Fibroblast of lung (primary cell): Measurements from ENCODE around the gene CPNE2.

Experiments
- CTCF ChIP-seq, 2 donors: IDR thresholded peaks in 1 of 2; conservative IDR thresholded peaks in 1 of 2; 1 replicate in 1 of 2; 2 replicates in 1 of 2; pipeline ENCODE4 v1.5.1; 2011 to 2012; ENCODE audit warnings: low read length in 2 of 2, control low read depth in 1 of 2, inconsistent platforms in 1 of 2, low read depth in 1 of 2, mild to moderate bottlenecking in 1 of 2
- EZH2 ChIP-seq: IDR thresholded peaks from 2 replicates; pipeline ENCODE4 v1.5.1; 2012; ENCODE audit warnings: low read length, control low read depth, mild to moderate bottlenecking; ENCODE audit errors: missing control alignments

DNA sequence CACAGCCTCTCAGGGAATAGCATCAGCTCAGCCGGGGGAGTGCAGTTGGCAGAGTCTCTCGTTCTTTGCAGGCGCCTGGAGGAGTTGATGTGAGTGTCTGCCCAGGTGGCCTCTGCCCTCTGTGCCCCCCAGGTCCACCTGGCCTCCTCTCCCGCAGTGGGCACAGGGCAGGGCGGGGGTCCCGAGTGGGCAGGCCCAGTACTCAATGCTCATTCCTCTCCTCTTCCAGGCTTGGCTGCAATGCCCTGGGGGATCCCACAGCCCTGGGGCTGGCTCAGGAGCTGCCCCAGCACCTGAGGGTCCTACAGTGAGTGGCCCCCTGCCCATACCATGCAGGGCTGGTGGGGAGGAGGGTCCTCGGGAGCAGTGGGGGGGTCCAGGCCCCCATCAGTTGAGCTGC lies 14.7 kb upstream of the CPNE2 start:
- TF ChIP-seq CTCF (conservative IDR thresholded peaks at IDR 0.05 in 1 of 2, IDR thresholded peaks at IDR 0.05 in 1 of 2; ENCODE audit: low read depth in 1 of 2, low read length in 2 of 2) (no peak), EZH2 (no peak)
